CMK (cell line): ENCODE data around the gene KRTAP10-11.

ENCODE experiments used
- DNase-seq: peaks from one replicate; pipeline ENCODE4 v3.0.0-alpha.2; 2010; ENCODE audit warnings: low read depth

Gene KRTAP10-11

DNA sequence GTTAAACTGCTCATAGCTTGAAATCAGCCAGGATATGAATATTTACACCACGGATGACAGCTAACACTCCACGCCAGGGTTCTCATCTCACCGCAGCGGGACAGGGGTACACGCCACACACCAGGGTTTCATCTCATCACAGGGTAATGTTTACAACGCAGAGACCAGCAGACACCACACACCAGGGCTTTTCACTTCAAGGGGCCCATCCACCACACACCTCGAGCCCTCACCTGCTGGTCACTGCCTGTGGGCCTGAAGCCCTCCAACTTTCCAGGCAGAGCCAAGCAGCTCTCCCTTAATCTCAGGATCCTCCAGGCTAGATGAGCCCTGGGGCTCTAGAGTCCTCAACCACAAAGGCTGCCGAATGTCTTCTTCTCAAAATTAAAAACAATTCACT, 49.4 kb downstream of the KRTAP10-11 start:
- DNase-seq, result no peak

DNA sequence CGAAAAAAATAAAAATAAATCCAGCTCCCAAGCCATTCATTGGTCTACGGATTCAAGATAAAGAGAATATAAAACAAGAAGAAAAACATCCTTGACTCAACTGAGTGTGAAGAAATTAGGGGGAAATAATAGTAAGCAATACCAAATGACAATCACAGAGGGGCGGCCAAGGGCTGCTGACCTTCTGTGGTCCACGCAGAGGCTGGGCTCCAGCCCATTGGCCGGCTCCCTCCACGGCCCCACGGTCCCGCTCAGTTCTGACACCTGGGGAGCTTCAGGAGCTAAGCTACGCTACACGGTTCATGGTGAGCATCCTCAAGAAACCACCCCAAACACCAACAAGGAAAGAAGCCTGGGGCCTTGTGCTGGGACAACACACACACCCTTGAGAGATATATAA, 50.4 kb downstream of the KRTAP10-11 start:
- no peak for DNase-seq
